T-helper 2 cell treated with Interferon-gamma antibody and Interleukin-4, amounts not matched to agents 5 μg/mL and 100 μg/mL, for 36 hours (primary cell): ENCODE measurements around the gene PPM1E.

Source experiments
- DNase-seq: peaks from one replicate; pipeline ENCODE4 v3.0.0; 2021; ENCODE audit warnings: low spot score
- H3K27ac Mint-ChIP-seq: one replicate; pipeline ENCODE4 v1.8.0; 2021; ENCODE audit warnings: mild to moderate bottlenecking, mixed read lengths
- H3K27me3 Mint-ChIP-seq: one replicate; pipeline ENCODE4 v1.8.0; 2021; ENCODE audit warnings: low read depth, mixed read lengths
- H3K36me3 Mint-ChIP-seq: one replicate; pipeline ENCODE4 v1.8.0; 2021; ENCODE audit warnings: low read depth, mixed read lengths
- H3K4me1 Mint-ChIP-seq: one replicate; pipeline ENCODE4 v1.8.0; 2021; ENCODE audit warnings: low read depth, mixed read lengths
- H3K4me3 Mint-ChIP-seq: one replicate; pipeline ENCODE4 v1.8.0; 2022; ENCODE audit warnings: mild to moderate bottlenecking, moderate library complexity, mixed read lengths
- H3K9me3 Mint-ChIP-seq: one replicate; pipeline ENCODE4 v1.8.0; 2021; ENCODE audit warnings: mixed read lengths

Gene PPM1E

GRCh38 chr17:59008737-59009136 is 253.1 kb downstream of the PPM1E start:
- no peak overlapping the region for H3K4me3 Mint-ChIP-seq
- H3K9me3 Mint-ChIP-seq = no peaks in the 10 kb centered on the region
- DNase-seq = no peak
- H3K27me3 Mint-ChIP-seq = no peaks in the 10 kb centered on the region
- peaks cover 5% of the 10 kb centered on the region for H3K4me1 Mint-ChIP-seq
- H3K27ac Mint-ChIP-seq = no peak overlapping the region
- peaks cover 12% of the 10 kb centered on the region for H3K36me3 Mint-ChIP-seq

- H3K4me3 Mint-ChIP-seq = no peak overlapping the region
- H3K36me3 Mint-ChIP-seq = peaks cover 18% of the 10 kb centered on the region
- H3K27ac Mint-ChIP-seq = no peak overlapping the region
- no peaks in the 10 kb centered on the region for H3K9me3 Mint-ChIP-seq
- no peaks in the 10 kb centered on the region for H3K27me3 Mint-ChIP-seq
- H3K4me1 Mint-ChIP-seq = no peaks in the 10 kb centered on the region
- DNase-seq = no peak
These were observed 254.4 kb downstream of the PPM1E start for GRCh38 chr17:59010026-59010425.

GRCh38 chr17:59011975-59012374 is 256.3 kb downstream of the PPM1E start:
- H3K36me3 Mint-ChIP-seq = peaks cover 18% of the 10 kb centered on the region
- DNase-seq = no peak
- no peaks in the 10 kb centered on the region for H3K4me1 Mint-ChIP-seq
- H3K27me3 Mint-ChIP-seq = no peaks in the 10 kb centered on the region
- no peaks in the 10 kb centered on the region for H3K9me3 Mint-ChIP-seq
- no peak overlapping the region for H3K4me3 Mint-ChIP-seq
- no peak overlapping the region for H3K27ac Mint-ChIP-seq

GRCh38 chr17:59018019-59018418 is 262.4 kb downstream of the PPM1E start:
- Mint-ChIP-seq H3K36me3 (peaks cover 30% of the 10 kb centered on the region), H3K4me1 (no peaks in the 10 kb centered on the region), H3K4me3 (no peak overlapping the region), H3K9me3 (no peaks in the 10 kb centered on the region), H3K27ac (no peak overlapping the region), H3K27me3 (no peaks in the 10 kb centered on the region)
- no peak for DNase-seq

GRCh38 chr17:59024916-59025315 is 269.3 kb downstream of the PPM1E start:
- Mint-ChIP-seq H3K9me3 (no peaks in the 10 kb centered on the region), H3K27ac (no peak overlapping the region), H3K27me3 (no peaks in the 10 kb centered on the region), H3K4me3 (no peak overlapping the region), H3K4me1 (peaks cover 5% of the 10 kb centered on the region), H3K36me3 (peaks cover 38% of the 10 kb centered on the region)
- DNase-seq = no peak

- Mint-ChIP-seq H3K36me3 (peaks cover 28% of the 10 kb centered on the region), H3K27me3 (no peaks in the 10 kb centered on the region), H3K4me1 (peaks cover 5% of the 10 kb centered on the region), H3K9me3 (no peaks in the 10 kb centered on the region), H3K27ac (no peak overlapping the region), H3K4me3 (no peak overlapping the region)
- no peak for DNase-seq
These were observed 270.7 kb downstream of the PPM1E start for GRCh38 chr17:59026176-59026939.

GRCh38 chr17:59027750-59028149 is 272.1 kb downstream of the PPM1E start:
- Mint-ChIP-seq H3K36me3 (peaks cover 32% of the 10 kb centered on the region), H3K4me3 (no peak overlapping the region), H3K4me1 (peaks cover 5% of the 10 kb centered on the region)

GRCh38 chr17:59028328-59028727 is 272.7 kb downstream of the PPM1E start:
- H3K36me3 Mint-ChIP-seq = peaks cover 32% of the 10 kb centered on the region
- no peak overlapping the region for H3K4me3 Mint-ChIP-seq
- H3K4me1 Mint-ChIP-seq = peaks cover 5% of the 10 kb centered on the region

More at GRCh38 chr17:59027750-59028149, 272.1 kb downstream of the PPM1E start:
- H3K27me3 Mint-ChIP-seq = no peaks in the 10 kb centered on the region
- no peak overlapping the region for H3K27ac Mint-ChIP-seq
- H3K9me3 Mint-ChIP-seq = no peaks in the 10 kb centered on the region
- DNase-seq = no peak

GRCh38 chr17:59030811-59031210 is 275.2 kb downstream of the PPM1E start:
- no peak overlapping the region for H3K4me3 Mint-ChIP-seq
- H3K9me3 Mint-ChIP-seq = no peaks in the 10 kb centered on the region
- H3K27me3 Mint-ChIP-seq = no peaks in the 10 kb centered on the region
- H3K4me1 Mint-ChIP-seq = peaks cover 5% of the 10 kb centered on the region
- peaks cover 38% of the 10 kb centered on the region for H3K36me3 Mint-ChIP-seq
- no peak for DNase-seq
- no peak overlapping the region for H3K27ac Mint-ChIP-seq

More at GRCh38 chr17:59028328-59028727, 272.7 kb downstream of the PPM1E start:
- no peak for DNase-seq
- H3K27ac Mint-ChIP-seq = no peak overlapping the region
- H3K27me3 Mint-ChIP-seq = no peaks in the 10 kb centered on the region
- H3K9me3 Mint-ChIP-seq = no peaks in the 10 kb centered on the region
